Activated naive CD4-positive, alpha-beta T cell treated with anti-CD3 and anti-CD28 coated beads, Interleukin-2, amount 50 U/mL, for 72 hours (primary cell): ENCODE data around the gene ITCH. TPM values are rescaled to one million over a fixed set of nuclear protein-coding genes. Genes with fewer than 3 reads are reported as not detected.
"Not testable (repeated sequence)": the region's sequence is repeated elsewhere in the genome, so short reads cannot be mapped to it uniquely, and the experiment has no call there.

ENCODE experiments used
- ATAC-seq, 2 donors: fragments of 150-1000 bp; cut with Tn5 transposase; 2 replicates each; pipeline ENCODE4 v1.10.0; 2021; ENCODE audit warnings: mild to moderate bottlenecking in 2 of 2, moderate library complexity in 2 of 2
- DNase-seq, 2 donors: peaks; one replicate each; pipeline ENCODE4 v3.0.0; 2021 to 2022; ENCODE audit warnings: low spot score in 2 of 2
- H3K27ac Mint-ChIP-seq, 2 donors: one replicate each; pipeline ENCODE4 v1.8.0; 2022; ENCODE audit warnings: mild to moderate bottlenecking in 2 of 2, mixed read lengths in 2 of 2
- H3K36me3 Mint-ChIP-seq, 2 donors: one replicate each; pipeline ENCODE4 v1.8.0; 2022; ENCODE audit warnings: mixed read lengths in 2 of 2
- H3K9me3 Mint-ChIP-seq, 2 donors: one replicate each; pipeline ENCODE4 v1.8.0; 2022; ENCODE audit warnings: mixed read lengths in 2 of 2
- total RNA-seq, 2 donors: library from RNA; stranded (reverse); gene quantifications; one replicate each; pipeline ENCODE4 v1.2.3, GENCODE V29; 2022

ITCH gene
- total RNA-seq, 2 donors from 2014 or later, result 37.4 to 49.5 TPM

DNA sequence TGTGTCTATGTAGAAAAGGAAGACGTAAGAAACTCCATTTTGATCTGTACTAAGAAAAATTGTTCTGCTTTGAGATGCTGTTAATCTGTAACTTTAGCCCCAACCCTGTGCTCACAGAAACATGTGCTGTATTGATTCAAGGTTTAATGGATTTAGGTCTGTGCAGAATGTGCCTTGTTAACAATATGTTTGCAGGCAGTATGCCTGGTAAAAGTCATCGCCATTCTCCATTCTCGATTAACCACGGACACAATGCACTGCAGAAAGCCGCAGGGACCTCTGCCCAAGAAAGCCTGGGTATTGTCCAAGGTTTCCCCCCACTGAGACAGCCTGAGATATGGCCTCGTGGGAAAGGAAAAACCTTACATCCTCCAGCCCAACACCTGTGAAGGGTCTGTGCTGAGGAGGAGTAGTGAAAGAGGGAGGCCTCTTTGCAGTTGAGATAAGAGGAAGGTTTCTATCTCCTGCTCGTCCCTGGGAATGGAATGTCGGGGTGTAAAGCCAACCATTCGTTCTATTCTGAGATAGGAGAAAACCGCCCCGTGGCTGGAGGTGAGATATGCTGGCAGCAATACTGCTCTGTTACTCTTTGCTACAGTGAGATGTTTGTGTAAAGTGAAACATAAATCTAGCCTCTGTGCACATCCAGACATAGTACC, 62.1 kb downstream of the ITCH start:
- ATAC-seq, DNase-seq, H3K9me3 Mint-ChIP-seq: not testable (repeated sequence)
- Mint-ChIP-seq H3K27ac (peak overlapping the region in 1 of 2 donors; percentile 2), H3K36me3 (peaks cover 0 to 11% of the 10 kb centered on the region in 2 donors)

DNA sequence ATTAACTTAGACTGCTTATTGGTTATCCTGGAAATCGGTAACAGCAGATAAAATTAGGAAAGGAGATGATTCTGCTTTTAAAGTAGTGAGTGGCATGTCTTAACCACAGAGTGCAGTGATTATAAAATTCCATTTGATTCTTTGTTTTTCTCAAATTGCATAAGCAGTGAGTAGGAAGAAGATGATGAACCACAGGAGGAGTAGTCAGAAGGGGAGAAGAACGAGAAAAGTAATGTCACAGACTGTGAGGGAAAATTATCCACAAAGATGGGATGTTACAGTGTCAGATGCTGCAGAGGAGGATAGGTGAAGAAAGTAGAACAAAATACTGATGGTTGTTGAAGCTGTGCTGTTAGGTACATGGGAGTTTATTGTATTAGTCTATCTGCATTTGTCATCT, 63.0 kb downstream of the ITCH start:
- Mint-ChIP-seq H3K27ac (peak overlapping the region; percentile 2 to 11), H3K36me3 (peaks cover 0 to 7% of the 10 kb centered on the region in 2 donors), H3K9me3 (no peaks in the 10 kb centered on the region)
- ATAC-seq (peak; percentile 33 to 51), DNase-seq (no peak)

DNA sequence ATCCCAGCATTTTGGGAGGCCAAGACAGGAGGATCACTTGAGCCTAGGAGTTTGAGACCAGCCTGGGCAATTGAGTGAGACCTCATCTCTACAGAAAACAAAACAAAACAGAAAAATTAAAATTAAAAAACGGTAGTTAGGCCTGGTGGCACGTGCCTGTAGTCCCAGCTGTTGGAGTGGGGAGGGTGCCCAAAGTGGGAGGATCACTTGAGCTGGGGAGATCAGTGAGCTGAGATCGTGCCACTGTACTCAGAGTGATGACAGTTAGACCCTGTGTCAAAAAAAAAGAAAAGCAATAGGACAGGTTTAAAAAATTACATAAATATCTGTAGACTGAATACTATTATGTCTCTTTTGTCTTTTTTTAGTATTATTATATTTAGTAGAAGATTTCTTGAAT, 64.3 kb downstream of the ITCH start:
- no peak for ATAC-seq
- Mint-ChIP-seq H3K9me3 (no peaks in the 10 kb centered on the region), H3K27ac (peak overlapping the region in 1 of 2 donors; percentile 53), H3K36me3 (peaks cover 0 to 5% of the 10 kb centered on the region in 2 donors)
- no peak for DNase-seq

- H3K36me3 Mint-ChIP-seq, result peaks cover 0 to 5% of the 10 kb centered on the region in 2 donors
- H3K27ac Mint-ChIP-seq, result no peak overlapping the region
- ATAC-seq (no peak), DNase-seq (no peak)
- H3K9me3 Mint-ChIP-seq, result no peaks in the 10 kb centered on the region
Measured at GRCh38 chr20:34427784-34428183, 64.7 kb downstream of the ITCH start.

DNA sequence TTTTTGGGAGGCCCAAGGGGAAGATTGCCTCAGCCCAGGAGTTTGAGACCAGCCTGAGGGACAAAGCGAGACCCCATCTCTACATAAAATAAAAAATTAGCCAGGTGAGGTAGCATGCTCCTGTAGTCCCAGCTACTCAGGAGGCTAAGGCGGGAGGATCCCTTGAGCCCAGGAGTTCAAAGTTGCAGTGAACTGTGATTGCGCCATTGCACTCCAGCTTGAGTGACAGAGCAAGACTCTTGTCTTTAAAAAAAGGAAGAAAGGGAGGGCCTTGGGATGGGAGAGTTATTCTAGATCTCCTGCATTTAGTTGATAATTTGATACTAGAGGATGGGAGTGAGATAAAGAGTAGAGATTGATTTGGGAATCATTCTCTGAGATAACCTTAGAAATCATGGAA, 68.1 kb downstream of the ITCH start:
- no peak for DNase-seq
- H3K27ac Mint-ChIP-seq, result peak overlapping the region; percentile 7 to 46
- no peak for ATAC-seq
- H3K36me3 Mint-ChIP-seq, result peaks cover 0 to under 1% of the 10 kb centered on the region in 2 donors
- no peaks in the 10 kb centered on the region for H3K9me3 Mint-ChIP-seq

DNA sequence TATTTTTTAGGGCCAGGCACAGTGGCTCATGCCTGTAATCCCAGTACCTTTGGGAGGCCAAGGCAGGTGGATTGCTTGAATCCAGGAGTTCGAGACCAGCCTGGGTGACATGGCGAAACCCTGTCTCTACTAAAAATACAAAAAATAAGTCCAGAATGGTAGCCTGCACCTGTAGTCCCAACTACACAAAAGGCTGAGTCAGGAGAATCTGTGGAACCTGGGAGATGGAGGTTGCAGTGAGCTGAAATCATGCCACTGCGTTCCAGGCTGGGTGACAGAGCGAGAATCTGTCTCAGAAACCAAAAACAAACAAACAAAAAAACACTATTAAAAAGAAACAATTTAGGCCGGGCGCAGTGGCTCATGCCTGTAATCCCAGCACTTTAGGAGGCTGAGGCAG, 69.6 kb downstream of the ITCH start:
- DNase-seq, H3K9me3 Mint-ChIP-seq, ATAC-seq, H3K36me3 Mint-ChIP-seq, H3K27ac Mint-ChIP-seq: not testable (repeated sequence)

DNA sequence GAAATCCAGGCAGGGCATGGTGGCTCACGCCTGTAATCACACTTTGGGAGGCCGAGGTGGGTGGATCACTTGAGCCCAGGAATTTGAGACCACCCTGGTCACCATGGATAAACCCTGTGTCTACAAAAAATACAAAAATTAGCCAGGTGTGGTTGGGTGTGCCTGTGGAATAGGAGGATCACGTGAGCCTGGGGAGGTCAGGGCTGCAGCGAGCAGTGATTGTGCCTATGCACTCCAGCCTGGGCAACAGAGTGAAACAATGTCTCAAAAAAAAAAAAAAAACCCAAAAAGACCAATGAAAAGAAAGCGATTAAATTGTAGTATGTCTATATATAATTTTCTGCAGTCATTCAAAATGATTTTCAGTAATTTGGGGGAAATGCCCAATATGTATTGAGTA, 70.3 kb downstream of the ITCH start:
- no peak for ATAC-seq
- no peak overlapping the region for H3K27ac Mint-ChIP-seq

GRCh38 chr20:34435589-34435988, 72.5 kb downstream of the ITCH start:
- ATAC-seq, result no peak
- DNase-seq, result no peak
- Mint-ChIP-seq H3K27ac (no peak overlapping the region), H3K36me3 (no peaks in the 10 kb centered on the region), H3K9me3 (no peaks in the 10 kb centered on the region)

More for the DNA sequence above, 70.3 kb downstream of the ITCH start:
- Mint-ChIP-seq H3K9me3 (no peaks in the 10 kb centered on the region), H3K36me3 (no peaks in the 10 kb centered on the region)
- DNase-seq, result no peak

GRCh38 chr20:34437330-34437986, 74.4 kb downstream of the ITCH start:
- H3K36me3 Mint-ChIP-seq, result no peaks in the 10 kb centered on the region
- H3K9me3 Mint-ChIP-seq, result no peaks in the 10 kb centered on the region
- no peak for DNase-seq
- peak overlapping the region in 1 of 2 donors; percentile 74 for H3K27ac Mint-ChIP-seq
- no peak for ATAC-seq

- ATAC-seq (no peak), DNase-seq (no peak)
- Mint-ChIP-seq H3K27ac (no peak overlapping the region), H3K9me3 (no peaks in the 10 kb centered on the region), H3K36me3 (no peaks in the 10 kb centered on the region)
Measured at GRCh38 chr20:34439168-34439567, 76.1 kb downstream of the ITCH start.

DNA sequence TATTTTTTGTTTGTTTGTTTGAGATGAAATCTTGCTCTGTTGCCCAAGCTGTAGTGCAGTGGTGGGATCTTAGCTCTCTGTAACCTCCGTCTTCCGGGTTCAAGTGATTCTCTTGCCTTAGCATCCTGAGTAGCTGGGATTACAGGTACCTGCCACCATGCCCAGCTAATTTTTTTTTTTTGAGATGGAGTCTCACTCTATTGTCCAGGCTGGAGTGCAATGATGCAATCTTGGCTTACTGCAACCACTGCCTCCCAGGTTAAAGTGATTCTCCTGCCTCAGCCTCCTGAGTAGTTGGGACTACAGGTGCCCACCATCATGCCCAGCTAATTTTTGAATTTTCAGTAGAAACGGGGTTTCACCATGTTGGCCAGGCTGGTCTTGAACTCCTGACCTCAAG, 78.3 kb downstream of the ITCH start:
- not testable (repeated sequence) for H3K36me3 Mint-ChIP-seq, H3K9me3 Mint-ChIP-seq, ATAC-seq, DNase-seq
- H3K27ac Mint-ChIP-seq, result peak overlapping the region in 1 of 2 donors; percentile 9

- Mint-ChIP-seq H3K9me3 (no peaks in the 10 kb centered on the region), H3K36me3 (no peaks in the 10 kb centered on the region), H3K27ac (no peak overlapping the region)
- DNase-seq (no peak), ATAC-seq (no peak)
Measured at GRCh38 chr20:34443546-34443945, 80.5 kb downstream of the ITCH start.

DNA sequence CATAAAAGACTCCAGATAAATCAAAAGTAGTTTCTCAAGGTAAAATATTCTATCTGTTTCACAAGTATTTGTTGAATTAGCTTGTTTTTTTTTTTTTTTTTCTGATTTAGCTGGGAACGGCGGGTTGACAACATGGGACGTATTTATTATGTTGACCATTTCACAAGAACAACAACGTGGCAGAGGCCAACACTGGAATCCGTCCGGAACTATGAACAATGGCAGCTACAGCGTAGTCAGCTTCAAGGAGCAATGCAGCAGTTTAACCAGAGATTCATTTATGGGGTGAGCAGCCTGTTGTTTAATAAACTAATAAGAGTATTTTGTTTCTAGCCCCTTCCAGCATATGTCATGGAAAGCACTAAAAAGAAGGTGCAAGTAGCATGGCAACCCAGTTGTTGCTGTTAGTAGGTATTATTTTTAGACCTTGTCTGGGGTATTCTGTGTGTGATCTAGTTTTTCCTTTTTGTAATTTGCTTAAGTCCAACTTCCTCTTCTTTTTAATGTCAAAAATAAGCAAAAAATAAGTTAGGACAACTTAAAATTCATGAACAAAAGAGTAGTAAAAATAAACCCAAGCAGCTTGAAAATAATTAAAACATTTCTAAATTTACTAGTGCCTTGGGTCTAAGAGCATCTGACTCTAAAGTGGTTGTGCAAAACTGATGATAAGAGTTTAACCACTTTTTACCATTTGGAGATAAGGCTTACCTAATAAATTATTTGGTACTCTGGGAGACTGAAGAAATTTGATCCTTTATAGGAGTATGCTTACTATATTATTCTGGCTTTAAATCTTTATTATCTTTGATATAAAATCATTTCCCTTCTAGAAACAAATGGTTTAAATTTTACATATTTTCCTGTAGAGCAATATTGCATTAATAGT, 82.3 kb downstream of the ITCH start:
- H3K36me3 Mint-ChIP-seq, result peaks cover 0 to 6% of the 10 kb centered on the region in 2 donors
- ATAC-seq (no peak), DNase-seq (no peak)
- H3K27ac Mint-ChIP-seq, result peak overlapping the region in 1 of 2 donors; percentile 25
- no peaks in the 10 kb centered on the region for H3K9me3 Mint-ChIP-seq

- Mint-ChIP-seq H3K36me3 (peaks cover 0 to 6% of the 10 kb centered on the region in 2 donors), H3K27ac (peak overlapping the region in 1 of 2 donors; percentile 1), H3K9me3 (no peaks in the 10 kb centered on the region)
- DNase-seq, result no peak
- ATAC-seq, result no peak
Measured at GRCh38 chr20:34448517-34448916, 85.4 kb downstream of the ITCH start.

DNA sequence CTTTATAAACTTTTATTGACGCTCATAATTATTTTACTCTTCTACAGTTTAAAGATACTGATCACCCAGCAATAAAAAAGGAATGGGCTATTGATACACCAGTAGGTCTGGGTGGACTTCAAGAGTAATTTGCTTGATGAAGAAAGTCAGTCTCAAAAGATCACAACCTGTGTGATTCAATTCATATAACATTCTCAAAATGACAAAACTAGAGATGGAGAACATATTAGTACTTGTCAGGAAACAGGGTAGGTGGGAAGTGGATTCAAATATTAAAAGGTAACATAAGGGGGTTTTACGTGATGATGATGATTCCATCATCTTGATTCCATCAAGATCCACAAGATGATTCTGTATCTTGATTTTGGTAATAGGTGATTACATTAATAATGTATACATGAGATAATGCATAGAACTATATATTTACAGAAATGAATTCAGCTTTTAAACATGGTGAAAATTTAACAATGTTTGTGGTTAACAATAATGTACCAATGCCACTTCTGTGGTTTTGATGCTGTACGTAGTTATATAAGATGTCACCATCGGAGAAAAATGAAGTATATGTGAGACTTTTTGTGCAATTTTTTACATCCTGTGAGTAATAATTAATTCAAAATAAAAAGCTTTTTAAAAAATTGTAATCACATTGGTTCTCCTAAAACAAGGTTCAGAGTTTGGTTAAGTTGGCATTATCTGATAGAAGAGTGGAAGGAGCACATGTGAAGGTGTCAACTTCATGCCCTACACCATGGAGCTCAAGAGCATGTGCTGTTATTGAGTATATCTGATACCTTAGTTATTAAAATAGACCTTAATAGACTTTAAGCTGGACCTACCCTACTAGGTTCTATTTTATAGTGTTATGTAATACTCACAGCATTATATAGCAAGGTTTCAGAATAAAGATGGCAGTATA, 86.9 kb downstream of the ITCH start:
- Mint-ChIP-seq H3K27ac (peak overlapping the region in 1 of 2 donors; percentile 2), H3K9me3 (no peaks in the 10 kb centered on the region), H3K36me3 (peaks cover 0 to 6% of the 10 kb centered on the region in 2 donors)
- ATAC-seq (no peak), DNase-seq (no peak)

DNA sequence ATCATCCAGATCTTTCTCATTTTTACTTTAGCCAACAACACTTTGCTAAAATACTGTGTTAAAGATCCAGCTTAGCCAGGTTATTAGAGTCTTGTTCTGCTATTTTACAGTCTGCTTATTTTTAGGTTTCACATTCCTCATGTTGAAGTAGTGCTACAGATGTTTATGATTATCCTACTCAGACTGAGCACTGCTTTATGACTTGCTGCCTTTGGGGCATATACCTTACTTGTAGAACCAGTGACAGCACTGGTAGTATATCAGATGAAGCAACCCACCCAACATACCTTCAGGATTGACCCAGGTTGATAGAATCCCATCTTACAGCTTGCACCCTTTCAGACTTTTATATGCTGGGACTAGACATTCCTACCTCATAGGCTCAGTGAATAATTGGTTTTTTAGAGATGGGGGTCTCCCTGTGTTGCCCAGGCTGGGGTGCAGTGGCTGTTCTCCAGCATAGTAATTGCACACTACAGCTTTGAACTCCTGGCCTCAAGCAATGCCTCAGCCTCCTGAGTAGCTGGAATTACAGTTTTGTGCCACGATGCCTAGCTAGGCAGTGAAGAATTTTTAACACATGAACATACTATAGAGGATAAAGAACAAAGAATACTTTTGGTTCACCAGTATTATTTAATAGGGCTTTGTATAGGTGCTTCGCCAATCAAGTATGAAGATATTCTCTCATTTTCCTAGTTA, 89.4 kb downstream of the ITCH start:
- Mint-ChIP-seq H3K36me3 (peaks cover 0 to 6% of the 10 kb centered on the region in 2 donors), H3K27ac (no peak overlapping the region), H3K9me3 (no peaks in the 10 kb centered on the region)
- ATAC-seq (no peak), DNase-seq (no peak)
